GM23248 (cell line): Measurements from ENCODE around the gene IZUMO4.

Source experiments
- EZH2 ChIP-seq: fragments of 200-600 bp; sonication (generic); IDR thresholded peaks from 2 replicates; pipeline ENCODE4 v1.6.1; 2018; ENCODE audit warnings: antibody characterized with exemption, mild to moderate bottlenecking; ENCODE audit not compliant: insufficient read depth, poor library complexity, severe bottlenecking
- EZH2phosphoT487 ChIP-seq: fragments of 200-600 bp; sonication (generic); IDR thresholded peaks from 2 replicates; pipeline ENCODE4 v1.6.1; 2018; ENCODE audit warnings: antibody characterized with exemption, moderate library complexity, mild to moderate bottlenecking, low read depth; ENCODE audit not compliant: insufficient read depth

- TF ChIP-seq EZH2 (no peak), EZH2phosphoT487 (no peak)
Observed at GRCh38 chr19:2119921-2120785, 23.4 kb downstream of the IZUMO4 start.
